ENCODE data around the gene DNAL1.
A peak's percentile ranks its signal among the peaks of the same experiment; 100 is the strongest.
"Not testable (repeated sequence)": the region's sequence is repeated elsewhere in the genome, so short reads cannot be mapped to it uniquely, and the experiment has no call there.

The DNAL1 gene

DNA sequence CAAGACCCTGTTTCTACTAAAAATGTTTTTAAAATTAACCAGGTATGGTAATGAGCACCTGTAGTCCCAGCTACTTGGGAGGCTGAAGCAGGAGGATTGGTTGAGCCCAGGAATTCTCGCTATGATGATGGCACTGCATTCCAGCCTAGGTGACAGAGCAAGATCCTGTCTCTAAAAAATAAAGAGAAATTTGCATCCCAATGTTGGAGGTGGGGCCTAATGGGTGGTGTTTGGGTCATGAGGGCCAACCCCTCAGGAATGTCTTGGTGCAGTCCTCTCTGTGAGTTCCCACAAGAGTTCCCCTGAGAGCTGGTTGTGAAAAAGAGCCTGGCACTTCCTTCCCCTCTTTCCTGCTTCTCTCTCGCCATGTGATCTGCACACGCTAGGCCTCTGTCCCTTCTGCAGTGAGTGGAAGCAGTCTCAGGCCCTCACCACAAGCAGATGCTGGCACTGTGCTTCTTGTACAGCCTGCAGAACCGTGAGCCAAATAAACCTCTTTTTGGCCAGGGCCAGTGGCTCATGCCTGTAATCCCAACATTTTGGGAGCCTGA lies 21.2 kb upstream of the DNAL1 start:
- TF ChIP-seq, protein P1, sequence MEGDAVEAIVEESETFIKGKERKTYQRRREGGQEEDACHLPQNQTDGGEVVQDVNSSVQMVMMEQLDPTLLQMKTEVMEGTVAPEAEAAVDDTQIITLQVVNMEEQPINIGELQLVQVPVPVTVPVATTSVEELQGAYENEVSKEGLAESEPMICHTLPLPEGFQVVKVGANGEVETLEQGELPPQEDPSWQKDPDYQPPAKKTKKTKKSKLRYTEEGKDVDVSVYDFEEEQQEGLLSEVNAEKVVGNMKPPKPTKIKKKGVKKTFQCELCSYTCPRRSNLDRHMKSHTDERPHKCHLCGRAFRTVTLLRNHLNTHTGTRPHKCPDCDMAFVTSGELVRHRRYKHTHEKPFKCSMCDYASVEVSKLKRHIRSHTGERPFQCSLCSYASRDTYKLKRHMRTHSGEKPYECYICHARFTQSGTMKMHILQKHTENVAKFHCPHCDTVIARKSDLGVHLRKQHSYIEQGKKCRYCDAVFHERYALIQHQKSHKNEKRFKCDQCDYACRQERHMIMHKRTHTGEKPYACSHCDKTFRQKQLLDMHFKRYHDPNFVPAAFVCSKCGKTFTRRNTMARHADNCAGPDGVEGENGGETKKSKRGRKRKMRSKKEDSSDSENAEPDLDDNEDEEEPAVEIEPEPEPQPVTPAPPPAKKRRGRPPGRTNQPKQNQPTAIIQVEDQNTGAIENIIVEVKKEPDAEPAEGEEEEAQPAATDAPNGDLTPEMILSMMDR (IDR thresholded peaks at IDR 0.05; ENCODE audit: insufficient read depth, low read depth, low read length, missing control alignments) = no peak
- DNase-seq (ENCODE audit: low read depth) = no peak
- no peak overlapping the region for H3K4me3 ChIP-seq (ENCODE audit: low read depth, low read length)

DNA sequence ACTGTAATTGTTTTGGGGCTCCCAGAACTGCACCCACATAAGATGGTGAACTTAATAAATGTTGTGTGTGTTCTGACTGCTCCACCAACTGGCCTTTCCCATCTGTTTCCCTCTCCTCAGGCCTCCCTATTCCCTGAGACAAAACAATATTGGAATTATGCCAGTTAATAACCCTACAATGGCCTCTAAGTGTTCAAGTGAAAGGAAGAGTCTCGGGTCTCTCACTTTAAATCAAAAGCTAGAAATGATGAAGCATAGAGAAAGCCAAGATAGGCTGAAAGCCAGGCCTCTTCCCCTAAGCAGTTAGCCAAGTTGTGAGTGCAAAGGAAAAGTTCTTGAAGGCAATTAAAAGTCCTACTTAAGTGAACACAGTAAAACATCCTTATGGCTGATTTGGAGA lies 19.1 kb upstream of the DNAL1 start:
- TF ChIP-seq, protein P1 (IDR thresholded peaks at IDR 0.05; ENCODE audit: insufficient read depth, low read depth, low read length, missing control alignments) = no peak
- DNase-seq (ENCODE audit: low read depth) = no peak

DNA sequence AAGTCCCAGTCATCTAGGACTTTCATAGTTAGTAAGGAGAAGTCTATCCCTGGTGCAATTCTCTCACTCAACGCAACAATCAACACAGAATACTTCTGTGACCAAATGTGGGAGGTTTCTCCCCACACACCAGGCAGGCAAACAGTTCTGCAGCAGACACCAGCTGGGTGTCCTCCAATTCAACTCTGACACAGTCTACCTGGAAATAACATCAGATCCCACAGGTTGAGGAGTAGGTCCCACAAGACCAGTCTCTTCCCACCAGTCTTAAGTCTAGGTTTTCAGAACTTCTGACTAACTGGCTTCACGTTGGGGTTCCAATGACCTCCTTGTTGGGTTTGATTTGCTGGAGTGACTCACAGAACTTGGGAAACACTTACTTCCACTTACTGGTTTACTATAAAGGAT lies 17.6 kb upstream of the DNAL1 start:
- DNase-seq (ENCODE audit: low read depth) = peak; percentile 54
- TF ChIP-seq, protein P1 (IDR thresholded peaks at IDR 0.05; ENCODE audit: insufficient read depth, low read depth, low read length, missing control alignments) = no peak
- H3K4me3 ChIP-seq (ENCODE audit: low read depth, low read length) = no peak overlapping the region

More for the DNA sequence above, 19.1 kb upstream of the DNAL1 start:
- no peak overlapping the region for H3K4me3 ChIP-seq (ENCODE audit: low read depth, low read length)

DNA sequence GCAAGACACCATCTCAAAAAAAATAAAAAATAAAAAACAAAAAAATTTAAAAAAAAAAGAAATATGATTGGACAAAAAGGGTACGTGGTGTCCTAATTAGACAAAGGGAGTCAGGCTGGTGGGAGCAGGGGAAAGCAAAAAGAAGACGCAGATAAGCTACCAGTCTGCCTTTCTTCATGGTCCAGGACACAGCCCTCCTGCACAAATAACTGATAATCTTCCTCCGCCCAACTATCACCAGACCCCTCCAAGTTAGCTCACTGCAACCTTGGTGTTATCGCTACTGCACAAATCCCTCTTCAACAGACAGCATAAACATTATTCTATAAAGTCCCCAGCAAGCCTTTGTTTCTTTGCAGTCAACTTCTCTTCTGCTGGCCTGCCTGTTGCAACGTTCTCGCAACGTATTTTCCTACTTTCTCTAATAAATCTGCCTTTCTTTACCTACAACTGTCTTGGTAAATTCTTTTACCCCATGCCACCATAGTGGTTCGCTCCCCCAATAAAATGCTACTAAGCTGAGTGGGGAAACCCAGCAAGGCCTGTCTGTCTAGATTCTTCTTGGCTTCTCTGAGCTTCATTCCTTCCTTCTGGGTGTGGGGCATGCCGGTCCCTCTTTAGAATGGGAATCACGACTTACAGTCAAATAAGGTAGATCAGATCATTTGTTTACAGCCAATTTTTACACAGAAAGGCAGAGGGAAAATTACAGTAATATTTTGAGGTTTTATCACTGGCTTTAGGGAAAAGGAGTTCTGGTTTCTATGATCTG lies 14.6 kb upstream of the DNAL1 start:
- H3K4me3 ChIP-seq (ENCODE audit: low read depth, low read length) = no peak overlapping the region
- no peak for DNase-seq (ENCODE audit: low read depth)
- TF ChIP-seq, protein P1 (IDR thresholded peaks at IDR 0.05; ENCODE audit: insufficient read depth, low read depth, low read length, missing control alignments) = no peak

DNA sequence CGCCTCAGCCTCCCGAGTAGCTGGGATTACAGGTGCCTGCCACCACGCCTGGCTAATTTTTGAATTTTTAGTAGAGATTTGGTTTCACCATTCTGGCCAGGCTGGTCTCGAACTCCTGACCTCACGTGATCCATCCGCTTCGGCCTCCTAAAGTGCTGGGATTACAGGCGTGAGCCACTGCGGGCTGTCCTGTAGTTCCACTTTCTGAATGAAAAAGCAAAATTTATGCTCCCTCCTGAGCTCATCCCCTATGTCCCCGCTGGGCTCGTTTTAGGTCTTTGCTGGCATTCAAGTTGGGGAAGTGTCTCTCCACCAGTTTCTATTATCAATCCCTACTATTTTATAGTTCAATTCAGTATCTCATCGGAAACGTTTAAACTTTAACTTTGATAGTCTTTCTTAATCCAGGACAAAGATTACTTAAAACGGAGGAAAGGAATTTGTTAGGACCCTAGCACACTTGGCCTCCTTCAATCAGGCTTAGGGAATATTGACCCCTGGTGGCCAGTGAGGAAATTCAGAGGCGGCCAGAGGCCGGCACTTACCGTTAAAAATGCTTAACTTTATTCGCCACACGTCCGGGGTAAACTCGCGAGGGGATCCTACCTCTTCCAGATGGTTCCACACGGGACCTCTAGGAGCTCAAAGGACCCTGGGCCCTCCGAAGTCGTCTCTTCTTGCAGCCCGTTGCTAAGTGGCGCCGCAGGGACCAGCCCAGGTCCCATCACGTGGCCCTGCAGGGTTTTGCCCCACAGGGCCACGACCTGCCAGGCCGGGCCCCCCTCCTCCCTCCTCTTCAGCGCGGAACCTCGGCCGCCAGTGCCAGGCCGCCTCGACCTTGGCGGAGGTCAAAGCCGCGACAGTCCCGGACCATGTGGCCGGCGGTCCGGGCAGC lies 11.4 kb upstream of the DNAL1 start:
- peak; percentile 82 for DNase-seq (ENCODE audit: low read depth)
- peak overlapping the region; percentile 62 for H3K4me3 ChIP-seq (ENCODE audit: low read depth, low read length)
- TF ChIP-seq, protein P1 (IDR thresholded peaks at IDR 0.05; ENCODE audit: insufficient read depth, low read depth, low read length, missing control alignments) = peak; percentile 81

DNA sequence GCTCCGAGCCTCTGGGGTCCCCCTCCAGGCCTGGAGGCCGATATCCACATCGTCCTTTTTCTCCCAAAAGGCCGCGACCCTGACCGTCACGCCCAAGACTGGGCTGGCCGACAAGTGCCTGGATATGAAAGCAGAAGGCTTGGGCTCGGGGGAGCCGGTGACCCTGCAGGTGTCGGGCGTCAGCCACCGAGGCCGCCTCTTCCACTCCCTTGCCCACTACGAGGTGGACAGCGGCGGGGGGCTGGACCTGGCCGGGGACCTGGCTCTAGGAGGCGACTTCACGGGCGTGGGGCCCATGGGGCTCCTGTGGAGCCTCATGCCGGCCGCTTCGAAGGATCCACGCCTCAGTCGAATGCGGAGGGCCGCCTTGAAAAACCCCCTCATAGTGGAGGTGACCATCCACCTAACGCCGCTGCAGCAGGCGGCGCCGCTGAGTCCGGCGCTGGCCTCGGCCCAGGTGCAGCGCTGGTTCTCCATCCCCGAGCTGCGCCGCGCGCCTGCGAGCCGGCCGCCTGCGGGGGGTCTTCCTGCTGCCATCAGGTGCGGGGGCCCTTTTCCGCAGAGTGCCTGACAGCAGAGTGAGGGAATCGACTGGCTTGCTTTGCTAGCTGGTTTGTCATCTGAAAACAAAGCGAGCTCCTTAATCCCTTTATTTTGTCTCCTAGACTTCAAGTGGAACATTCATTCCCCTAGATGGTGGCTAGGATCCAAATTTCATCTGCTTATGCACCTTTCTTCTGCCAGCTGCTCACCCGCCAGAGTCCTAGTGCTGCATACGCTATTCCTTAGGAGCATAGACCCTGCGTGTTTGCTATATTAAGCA lies 10.6 kb upstream of the DNAL1 start:
- DNase-seq (ENCODE audit: low read depth) = peak; percentile 22
- H3K4me3 ChIP-seq (ENCODE audit: low read depth, low read length) = peak overlapping the region; percentile 62
- TF ChIP-seq, protein P1 (IDR thresholded peaks at IDR 0.05; ENCODE audit: insufficient read depth, low read depth, low read length, missing control alignments) = no peak

DNA sequence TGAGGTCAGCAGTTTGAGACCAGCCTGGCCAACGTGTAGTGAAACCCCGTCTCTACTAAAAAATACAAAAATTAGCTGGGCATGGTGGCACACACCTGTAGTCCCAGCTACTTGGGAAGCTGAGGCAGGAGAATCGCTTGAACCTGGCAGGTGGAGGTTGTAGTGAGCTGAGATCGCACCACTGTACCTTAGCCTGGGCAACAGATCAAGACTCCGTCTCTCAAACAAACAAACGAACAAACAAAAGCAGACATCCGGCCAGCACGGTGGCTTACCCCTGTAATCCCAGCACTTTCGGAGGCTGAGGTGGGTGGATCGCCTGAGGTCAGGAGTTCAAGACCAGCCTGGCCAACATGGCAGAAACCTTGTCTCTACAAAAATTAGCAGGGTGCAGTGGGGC lies 8.4 kb upstream of the DNAL1 start:
- DNase-seq (ENCODE audit: low read depth); H3K4me3 ChIP-seq (ENCODE audit: low read depth, low read length): not testable (repeated sequence)
